ENCODE measurements around the gene COX20.

COX20 gene

GRCh38 chr1:244854166-244854565 is 18.7 kb downstream of the COX20 start:
- DNase-seq, result no peak

GRCh38 chr1:244854865-244855578 is 19.6 kb downstream of the COX20 start:
- DNase-seq, result no peak

- no peak for DNase-seq
Observed at GRCh38 chr1:244857761-244858160, 22.3 kb downstream of the COX20 start.

GRCh38 chr1:244858357-244858756 is 22.9 kb downstream of the COX20 start:
- no peak for DNase-seq

- DNase-seq, result no peak
Observed at GRCh38 chr1:244860078-244860477, 24.6 kb downstream of the COX20 start.

- DNase-seq, result no peak
Observed at GRCh38 chr1:244860914-244861610, 25.6 kb downstream of the COX20 start.

GRCh38 chr1:244861683-244862082 is 26.2 kb downstream of the COX20 start:
- no peak for DNase-seq

GRCh38 chr1:244862354-244862698 is 26.9 kb downstream of the COX20 start:
- DNase-seq, result peak in 1 of 2 donors; percentile 9

- DNase-seq, result peak; percentile 97 to 98
Observed at GRCh38 chr1:244862699-244863490, 27.4 kb downstream of the COX20 start.

- peak in 1 of 2 donors; percentile 40 for DNase-seq
Observed at GRCh38 chr1:244863491-244864252, 28.2 kb downstream of the COX20 start.

GRCh38 chr1:244864253-244865027 is 29.0 kb downstream of the COX20 start, which contains the start of gene HNRNPU:
Gene HNRNPU (minus strand): TSS chr1:244864543. CDS start chr1:244864307, 236 bp downstream.
- peak; percentile 95 to 96 for DNase-seq

- peak; percentile 16 to 30 for DNase-seq
Observed at GRCh38 chr1:244865028-244865371, 29.5 kb downstream of the COX20 start.

GRCh38 chr1:244865820-244866219 is 30.4 kb downstream of the COX20 start:
- DNase-seq, result no peak

GRCh38 chr1:244866355-244866754 is 30.9 kb downstream of the COX20 start:
- DNase-seq, result no peak

- no peak for DNase-seq
Observed at GRCh38 chr1:244868484-244869363, 33.3 kb downstream of the COX20 start.

- no peak for DNase-seq
Observed at GRCh38 chr1:244869364-244869827, 33.9 kb downstream of the COX20 start.

- DNase-seq, result no peak
Observed at GRCh38 chr1:244869950-244870349, 34.5 kb downstream of the COX20 start.

- DNase-seq, result no peak
Observed at GRCh38 chr1:244874974-244875579, 39.6 kb downstream of the COX20 start.

GRCh38 chr1:244876228-244876910 is 40.9 kb downstream of the COX20 start:
- no peak for DNase-seq

GRCh38 chr1:244878681-244879080 is 43.2 kb downstream of the COX20 start:
- DNase-seq, result no peak

All from activated CD4-positive, alpha-beta T cell treated with anti-CD3 and anti-CD28 coated beads for 4 hours (primary cell).